NCI-H1436 treated with DMSO at 0.1 percent for 48 hours (cell line): Measurements from ENCODE around the gene LRATD1.
"Not testable (repeated sequence)": the region's sequence is repeated elsewhere in the genome, so short reads cannot be mapped to it uniquely, and the experiment has no call there.

Experiments used
- DNase-seq: peaks from one replicate; lab custom pipeline; 2025; lab: John Stamatoyannopoulos, UW

LRATD1 gene, protein sequence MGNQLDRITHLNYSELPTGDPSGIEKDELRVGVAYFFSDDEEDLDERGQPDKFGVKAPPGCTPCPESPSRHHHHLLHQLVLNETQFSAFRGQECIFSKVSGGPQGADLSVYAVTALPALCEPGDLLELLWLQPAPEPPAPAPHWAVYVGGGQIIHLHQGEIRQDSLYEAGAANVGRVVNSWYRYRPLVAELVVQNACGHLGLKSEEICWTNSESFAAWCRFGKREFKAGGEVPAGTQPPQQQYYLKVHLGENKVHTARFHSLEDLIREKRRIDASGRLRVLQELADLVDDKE

DNA sequence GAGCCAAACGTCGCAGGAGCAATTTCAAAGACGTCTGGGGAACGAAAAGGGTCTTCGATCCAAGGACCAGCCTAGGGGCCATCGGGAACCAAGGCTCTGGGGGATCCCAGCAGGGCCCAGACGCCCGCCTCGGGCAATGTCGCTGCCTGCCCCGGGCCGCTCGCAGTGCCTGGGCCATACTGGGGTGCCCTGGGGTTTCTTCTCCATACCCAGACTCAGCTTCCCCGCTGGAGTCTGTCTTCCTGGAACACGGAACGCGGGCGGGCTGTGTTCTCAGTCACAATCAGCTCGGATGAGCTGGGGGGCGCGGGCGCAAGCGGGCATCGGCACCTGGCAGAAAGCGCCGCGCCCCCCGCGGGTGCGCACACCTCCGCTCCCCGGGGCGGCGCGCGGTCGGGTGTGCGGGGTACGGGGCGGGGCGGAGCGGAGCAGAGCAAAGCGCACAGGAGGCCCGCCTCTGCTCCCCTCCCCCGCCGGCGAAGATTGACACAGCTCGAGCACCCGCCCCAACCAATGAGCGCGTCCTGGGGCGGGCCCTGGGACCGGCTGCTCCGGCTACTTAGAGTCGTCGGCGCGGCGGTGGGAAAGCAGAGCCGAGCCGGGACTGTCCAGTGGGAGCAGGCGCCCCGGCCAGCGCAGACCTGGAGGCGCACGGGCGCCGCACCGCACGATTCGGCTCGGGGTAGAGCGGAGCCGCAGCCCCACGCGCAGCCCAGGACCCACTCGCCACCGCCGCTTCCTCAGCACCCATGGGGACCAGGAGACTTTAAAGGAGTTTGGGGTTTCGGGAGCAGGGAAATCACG, at the start of gene LRATD1:
LRATD1 (plus strand) TSS at position 585 of the 804 bp plus-strand sequence. CDS start 1,263 bp downstream, outside the sequence.
- DNase-seq = no peak

DNA sequence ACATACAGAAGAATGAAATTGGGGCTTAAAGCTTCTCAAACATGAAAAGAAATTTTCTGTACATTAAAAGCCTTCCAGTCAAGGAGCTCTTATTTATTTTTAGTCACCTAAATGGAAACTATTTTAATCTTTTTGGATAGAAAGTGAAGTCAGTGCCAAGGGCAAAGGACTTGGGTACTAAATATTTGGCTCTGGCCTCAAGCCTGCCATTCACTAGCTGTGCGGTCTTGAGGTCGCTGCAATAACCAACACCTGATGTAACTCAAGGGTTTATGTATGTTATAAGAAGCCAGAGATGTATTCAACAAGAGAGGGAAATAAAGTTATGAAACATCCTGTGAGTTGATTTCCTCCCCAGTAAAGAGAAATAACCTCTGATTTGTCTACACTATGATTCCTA, 49.5 kb upstream of the LRATD1 start:
- no peak for DNase-seq

DNA sequence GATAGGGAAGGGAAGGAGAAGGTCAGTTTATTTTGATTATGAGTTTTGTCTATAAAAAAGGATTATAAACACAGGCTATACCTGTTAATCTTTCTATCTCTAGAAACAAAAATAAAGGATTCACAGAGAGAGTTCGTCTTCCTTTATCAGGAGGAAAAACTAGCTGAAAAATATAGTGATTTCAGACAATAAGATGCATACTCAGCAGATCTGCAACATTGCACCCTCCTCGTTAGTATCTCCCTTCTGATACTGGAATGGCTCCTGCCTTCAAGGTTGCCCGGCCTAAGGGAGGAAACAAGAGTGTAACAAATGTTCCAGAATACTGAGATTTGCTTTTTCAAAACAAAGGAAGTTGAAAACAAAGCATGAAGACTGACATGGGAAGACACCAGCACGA, 48.7 kb upstream of the LRATD1 start:
- no peak for DNase-seq

DNA sequence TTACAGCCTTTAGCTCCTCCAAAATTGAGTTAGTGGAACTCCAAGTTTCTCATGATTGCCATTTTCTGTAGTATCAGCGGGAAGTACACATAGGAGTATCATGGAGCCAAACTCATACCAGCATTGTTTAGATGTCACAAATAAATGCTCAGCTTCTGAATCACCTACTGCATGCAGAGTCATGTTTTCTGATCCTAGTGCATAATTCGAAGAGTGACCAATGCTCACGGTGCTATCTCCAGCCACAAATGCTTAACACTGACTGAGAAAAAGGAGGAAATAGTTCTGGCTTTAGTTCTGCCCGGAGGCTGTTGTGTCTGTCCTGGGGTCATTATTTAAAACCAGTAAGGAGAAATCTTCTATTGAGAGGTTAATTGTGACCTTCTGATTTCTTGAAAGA, 45.4 kb upstream of the LRATD1 start:
- DNase-seq = no peak

DNA sequence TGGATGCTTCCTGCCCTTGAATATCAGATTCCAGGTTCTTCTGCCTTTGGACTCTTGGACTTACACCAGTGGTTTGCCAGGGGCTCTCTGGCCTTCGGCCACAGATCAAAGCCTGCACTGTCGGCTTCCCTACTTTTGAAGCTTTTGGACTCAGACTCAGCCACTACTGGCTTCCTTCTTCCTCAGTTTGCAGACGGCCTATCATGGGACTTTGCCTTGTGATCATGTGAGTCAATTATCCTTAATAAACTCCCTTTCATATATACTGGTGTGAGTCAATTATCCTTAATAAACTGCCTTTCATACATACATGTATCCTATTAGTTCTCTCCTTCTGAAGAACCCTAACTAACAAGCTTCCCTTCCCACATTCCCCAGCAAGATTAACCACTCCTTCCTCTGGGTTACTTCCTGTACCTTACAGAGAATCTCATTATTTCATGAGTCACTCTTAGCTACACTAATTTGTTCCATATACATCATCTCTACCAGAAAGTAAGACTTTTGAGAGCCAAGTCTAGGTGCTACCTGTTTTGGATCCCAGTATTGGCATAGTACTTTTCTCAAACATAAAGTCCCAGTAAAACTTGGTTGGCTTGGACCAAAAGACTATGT, 31.3 kb upstream of the LRATD1 start:
- no peak for DNase-seq

DNA sequence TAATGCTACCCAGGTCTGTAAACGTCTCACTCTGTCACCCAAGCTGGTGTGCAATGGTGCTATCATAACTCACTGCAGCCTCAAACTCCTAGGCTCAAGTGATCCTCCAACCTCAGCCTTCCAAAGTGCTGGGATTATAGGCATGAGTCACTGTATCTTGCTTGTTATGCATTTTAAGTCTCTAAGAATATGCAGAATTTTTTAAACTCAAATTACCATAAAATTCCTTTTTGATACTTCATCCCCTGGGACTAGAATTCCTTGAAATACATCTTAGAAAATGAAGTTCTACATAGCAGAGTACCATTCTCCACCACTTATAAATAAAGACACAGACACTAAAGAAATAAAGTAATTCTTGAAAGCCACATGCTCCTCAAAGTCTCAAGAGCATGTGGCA, 30.2 kb upstream of the LRATD1 start:
- no peak for DNase-seq

DNA sequence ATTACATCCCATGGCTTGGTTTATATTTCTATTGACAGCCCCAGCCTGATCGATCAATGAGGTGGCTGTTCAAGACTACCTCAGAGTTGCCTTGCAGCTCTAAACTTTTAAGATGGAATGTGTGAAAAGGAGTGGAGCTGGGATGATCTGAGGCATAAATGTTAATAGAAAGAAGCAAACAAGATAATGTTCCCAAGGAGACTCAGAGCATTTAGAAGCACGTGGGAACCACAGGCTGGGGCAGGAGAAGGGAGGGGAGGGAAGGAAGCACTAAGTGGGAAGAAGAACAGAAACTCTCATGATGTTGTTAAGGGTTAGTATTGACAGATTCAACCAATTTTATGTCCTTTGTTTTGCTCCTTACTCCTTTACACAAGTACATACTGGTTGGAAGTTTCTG, 28.8 kb upstream of the LRATD1 start:
- DNase-seq = no peak

DNA sequence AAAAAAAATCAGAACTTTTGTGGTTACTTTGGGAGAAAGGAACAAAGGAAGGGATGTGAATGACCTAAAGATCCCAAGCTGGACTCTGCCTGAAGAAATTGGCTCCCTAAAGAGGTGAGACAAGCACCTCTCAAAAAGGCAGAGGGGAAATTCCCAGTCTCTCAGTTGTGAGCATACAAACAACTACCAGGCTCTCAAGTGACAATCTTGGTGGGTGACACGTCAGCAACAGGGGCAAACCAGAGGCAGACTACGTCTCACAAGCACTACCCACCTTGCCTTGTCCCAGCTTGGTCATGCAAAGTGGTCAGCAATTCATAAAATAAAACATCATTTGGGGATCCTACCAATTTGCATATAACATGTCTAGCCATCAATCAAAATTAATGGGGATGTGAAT, 24.3 kb upstream of the LRATD1 start:
- DNase-seq = no peak

DNA sequence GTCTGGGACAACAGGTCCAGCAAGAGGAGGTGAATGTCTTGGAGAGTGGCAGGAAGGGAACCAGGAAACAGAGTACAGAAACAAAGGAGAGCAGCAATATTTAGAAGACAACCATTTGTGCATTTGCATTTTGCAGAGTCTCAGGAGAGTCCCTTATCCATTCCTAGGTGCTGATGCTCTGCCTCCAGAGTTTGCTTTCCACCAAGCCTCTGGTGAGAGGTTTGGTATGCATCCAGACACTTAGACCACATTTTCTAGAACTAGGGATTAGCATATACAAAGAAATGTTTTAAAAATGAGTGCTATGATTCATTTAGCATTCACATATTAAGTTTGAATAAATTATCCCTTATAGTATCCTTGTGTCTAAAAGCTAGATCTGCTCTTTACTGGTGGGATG, 18.5 kb upstream of the LRATD1 start:
- no peak for DNase-seq

DNA sequence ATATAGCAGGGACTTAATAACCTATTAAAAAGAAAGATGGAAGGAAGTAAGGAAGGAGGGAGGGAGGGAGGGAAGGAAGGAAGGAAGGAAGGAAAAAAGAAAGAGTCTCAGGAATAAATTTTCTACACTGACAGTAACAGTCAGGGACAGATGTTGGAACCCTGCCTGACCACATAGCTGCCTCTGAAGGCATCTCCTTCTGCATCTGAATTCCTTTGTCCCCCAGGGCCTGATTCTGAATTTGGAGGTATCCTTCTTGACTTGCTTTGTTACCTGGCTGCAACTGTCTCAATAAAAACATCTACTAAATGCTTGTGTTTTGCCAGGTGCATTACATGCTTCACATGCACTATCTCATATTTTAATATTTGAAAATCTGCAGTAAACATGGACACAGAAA, 17.4 kb upstream of the LRATD1 start:
- no peak for DNase-seq

DNA sequence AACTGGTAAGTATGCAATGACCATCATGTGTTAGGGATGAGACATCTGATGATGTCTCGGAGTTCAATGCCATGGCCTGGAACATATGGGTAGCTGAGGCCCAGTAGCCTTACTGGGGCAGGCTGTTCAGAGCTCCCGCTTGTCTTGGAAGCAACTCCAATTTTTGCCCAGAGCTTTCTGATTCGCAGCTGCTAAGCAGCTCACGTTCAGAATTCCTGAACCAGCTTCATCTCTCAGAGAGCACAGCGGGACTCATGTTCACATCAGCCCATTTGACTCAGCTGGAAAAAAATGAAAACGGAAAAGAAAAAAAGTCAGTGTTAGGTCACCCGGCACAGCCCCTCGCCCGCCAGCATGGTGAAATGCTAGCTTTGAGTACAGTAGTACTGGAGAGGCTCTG, 16.8 kb upstream of the LRATD1 start:
- no peak for DNase-seq

DNA sequence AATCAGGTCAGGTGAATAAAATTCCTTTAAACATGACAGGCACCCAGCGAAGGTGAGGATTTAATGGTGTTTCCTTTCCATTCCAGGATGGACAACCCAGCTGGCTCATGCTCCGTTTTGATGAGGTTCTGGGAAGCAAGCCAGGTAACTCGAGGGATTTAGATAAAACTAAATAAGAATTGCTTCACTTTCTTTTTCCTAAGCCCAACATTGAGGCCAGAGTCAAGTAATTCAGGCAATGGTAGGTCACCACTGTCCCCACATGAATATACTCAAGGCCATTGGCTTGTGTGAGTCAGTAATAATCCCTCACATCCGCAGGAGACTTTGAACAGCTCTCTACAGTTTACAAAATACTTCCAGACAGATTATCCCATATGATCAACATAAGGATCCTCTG, 16.2 kb upstream of the LRATD1 start:
- DNase-seq = no peak

DNA sequence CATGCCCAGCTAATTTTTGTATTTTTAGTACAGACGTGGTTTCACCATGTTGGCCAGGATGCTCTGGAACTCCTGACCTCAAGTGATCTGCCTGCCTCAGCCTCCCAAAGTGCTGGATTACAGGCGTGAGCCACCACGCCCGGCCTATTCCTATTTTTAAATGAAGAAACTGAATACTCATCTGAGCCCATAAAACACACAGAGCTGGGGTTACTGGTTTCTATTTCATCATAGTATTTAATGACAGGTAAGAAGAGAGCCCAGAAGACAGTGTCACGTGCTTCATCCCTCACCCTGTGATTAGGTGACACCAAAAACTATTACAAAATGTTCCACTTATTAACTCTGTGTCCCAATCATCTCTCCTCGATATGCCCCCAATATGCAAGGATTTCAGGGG, 15.6 kb upstream of the LRATD1 start:
- no peak for DNase-seq

DNA sequence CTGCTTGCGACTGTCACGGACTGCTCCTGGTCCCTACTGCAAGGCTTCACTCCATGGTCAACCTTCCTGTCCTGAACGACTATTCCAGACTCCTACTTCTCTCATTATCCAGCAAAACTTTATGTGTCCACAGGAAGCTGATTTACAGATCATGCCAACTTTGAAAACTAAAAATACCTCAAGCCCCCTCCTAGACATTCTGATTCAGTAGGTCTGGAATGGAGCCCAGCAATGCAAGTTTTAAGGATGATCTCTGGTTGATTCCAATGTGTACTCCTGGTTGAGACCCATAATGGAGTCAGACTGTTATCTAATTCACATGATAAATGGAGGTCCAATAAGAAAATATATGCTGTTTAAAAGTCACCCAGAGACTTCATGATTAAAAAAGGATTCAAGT, 13.1 kb upstream of the LRATD1 start:
- DNase-seq = no peak

DNA sequence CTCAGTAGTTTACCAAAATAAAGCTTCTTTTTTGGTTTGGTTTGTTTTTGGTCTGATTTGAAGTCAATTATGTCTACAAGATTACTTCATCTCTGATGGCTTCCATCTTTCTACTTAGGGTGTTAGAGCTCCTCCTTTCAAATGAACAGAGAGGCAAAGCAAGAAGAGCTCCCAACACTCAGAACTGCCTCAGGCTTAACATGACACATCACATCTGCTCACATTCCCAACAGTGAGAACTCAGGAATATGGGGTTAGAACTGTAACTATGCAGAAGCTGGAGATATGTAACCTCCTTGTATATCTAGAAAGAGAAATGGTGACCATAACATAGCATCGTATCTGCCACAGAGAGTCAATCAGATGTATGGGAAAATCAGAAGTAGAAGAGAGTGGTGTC, 11.4 kb upstream of the LRATD1 start:
- DNase-seq = no peak

DNA sequence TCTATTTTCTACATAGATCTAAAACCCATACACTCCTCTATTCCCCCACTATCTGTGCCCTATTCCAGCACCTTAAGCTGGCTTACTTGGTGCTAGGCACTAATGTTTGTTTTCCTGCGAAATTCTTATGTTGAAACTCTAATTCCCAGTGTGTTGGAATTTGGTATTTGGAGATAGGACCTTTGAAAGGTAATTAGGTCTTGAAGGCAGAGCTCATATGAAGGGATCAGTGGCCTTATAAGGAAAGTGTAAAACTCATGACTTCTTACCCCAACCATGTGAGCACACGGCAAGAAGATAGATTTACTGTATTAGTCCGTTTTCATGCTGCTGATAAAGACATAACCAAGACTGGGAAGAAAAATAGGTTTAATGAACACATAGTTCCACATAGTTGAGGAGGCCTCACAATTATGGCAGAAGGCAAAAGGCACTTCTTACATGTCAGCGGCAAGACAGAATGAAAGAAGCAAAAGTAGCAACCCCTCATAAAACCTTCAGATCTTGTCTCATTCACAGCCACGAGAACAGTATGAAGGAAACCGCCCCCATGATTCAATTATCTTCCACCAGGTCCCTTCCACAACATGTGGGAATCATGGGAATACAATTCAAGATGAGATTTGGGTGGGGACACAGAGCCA, 10.5 kb upstream of the LRATD1 start:
- no peak for DNase-seq

DNA sequence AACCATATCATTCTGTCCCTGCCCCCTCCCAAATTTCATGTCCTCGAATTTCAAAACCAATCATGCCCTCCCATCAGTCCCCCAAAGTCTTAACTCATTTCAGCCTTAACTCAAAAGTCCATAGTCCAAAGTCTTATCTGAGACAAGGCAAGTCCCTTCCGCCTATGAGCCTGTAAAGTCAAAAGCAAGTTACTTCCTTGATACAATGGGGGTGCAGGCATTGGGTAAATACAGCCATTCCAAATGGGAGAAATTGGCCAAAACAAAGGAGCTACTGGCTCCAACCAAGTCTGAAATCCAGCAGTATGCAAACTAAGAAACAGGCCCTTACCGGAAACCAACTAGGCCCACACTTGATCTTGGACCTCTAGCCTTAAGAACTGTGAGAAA, 10.0 kb upstream of the LRATD1 start:
- DNase-seq = not testable (repeated sequence)

DNA sequence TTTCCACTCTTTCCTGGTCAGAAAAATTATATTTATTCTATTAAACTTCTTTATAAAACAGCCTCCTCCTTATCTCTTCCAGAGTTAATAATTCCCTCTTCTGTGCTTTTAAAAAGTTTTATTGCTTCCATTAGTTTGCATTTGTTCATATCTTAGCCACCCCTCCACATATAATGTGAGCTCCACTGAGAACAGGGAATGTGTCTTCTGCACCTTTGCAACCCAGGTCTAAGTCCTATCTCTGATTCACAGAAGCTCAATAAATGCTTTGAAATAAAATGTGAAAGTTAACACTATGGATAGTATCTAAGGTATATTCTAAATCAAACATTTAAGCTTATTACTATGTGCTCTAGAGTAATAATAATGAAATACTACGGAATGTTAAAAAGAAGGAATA, 9.3 kb upstream of the LRATD1 start:
- DNase-seq = no peak

DNA sequence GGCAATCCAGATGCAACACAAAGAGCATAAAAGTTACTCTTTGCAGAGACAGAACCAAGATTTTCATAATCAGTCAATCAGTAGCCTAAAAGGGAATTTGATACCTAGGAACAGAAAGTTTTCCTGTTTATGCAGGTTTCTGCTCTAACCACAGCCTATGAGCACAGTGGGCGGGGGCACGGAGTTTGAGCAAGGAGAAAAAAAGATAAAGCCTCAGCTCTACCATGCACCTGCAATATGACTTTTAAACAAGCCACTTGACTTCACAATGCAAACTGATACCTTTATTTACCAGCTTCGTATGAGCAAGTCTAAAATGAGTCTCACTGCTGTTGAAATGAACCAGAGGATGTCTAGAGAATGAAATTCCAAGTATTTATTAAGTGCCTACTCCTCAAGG, 5.6 kb upstream of the LRATD1 start:
- DNase-seq = no peak

DNA sequence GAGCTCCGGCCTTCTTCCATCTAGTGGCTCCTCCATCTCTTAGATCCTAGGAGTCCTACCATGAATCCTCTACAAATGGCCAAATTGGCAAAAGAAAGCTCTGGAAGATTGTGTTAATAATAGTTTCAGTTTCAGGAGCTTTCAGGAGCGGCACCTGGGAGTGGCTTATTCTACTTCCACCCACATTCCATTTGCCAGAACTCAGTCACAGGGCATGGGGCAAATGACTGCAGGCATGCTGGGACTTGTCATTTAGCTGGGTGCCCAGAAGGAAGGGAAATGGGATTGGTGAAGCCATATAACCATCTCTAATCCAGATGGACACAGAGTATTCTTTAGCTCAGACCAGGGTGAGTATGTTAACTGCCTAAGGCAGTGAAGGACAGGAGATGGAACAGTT, 3.6 kb upstream of the LRATD1 start:
- no peak for DNase-seq

DNA sequence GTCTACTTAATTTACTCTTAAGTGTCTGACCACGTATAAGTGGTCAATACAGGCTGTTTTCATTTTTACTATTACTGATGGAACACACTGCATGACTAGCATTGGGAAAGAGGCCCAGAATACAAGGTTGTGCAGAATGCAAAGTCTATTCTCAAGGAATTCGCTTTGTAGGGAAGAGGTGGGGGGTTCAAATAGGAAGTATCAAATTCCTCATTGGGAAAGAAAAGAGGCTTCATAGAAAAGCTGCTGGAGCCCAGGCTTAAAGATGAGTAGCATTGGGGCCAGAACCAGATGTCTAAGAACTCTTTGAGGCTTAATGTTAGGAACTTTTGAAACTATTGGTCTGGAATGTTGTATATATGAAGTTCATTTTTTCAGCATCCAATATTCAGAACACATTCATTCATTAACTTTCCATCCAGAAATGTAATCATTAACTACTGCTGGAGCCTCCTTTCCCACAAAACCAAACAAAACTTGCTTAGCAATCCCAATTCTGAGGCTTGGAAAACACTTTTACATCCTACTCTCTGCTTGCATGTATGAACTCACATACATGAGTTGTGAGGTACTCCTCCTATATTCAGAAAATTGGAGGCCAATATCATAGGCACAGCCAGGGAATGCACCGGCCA, 994 bp upstream of the LRATD1 start:
- no peak for DNase-seq

DNA sequence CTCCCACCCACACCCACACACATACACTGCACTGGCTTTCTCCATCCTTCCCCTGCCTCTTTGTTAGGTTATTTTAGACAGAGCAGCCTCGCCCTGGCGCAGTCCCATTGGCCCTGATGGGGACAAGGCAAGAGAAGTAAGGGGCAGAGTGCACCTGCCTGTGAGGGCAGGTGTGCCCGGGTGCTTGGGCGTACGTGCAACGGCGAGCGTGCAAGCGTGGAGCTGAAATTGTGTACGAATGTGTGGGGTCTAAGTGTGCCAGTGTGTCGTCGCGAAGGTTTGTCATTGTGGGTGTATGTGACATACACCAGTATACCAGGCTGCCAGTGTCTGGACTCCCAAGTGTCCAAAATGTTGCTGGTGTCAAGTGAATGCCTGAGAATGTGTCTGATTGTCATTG, 544 bp downstream of the LRATD1 start:
- no peak for DNase-seq
